C4-2B (cell line): ENCODE data around the gene SLC22A13.

Source experiments
- CTCF ChIP-seq: fragments of 450-650 bp; conservative IDR thresholded peaks from 2 replicates; pipeline ENCODE4 v1.5.1; 2017; ENCODE audit warnings: mild to moderate bottlenecking
- ZFX ChIP-seq: fragments of 450-650 bp; IDR thresholded peaks from 2 replicates; pipeline ENCODE4 v1.6.1; 2017

GRCh38 chr3:38219609-38220197, 45.9 kb upstream of the SLC22A13 start:
- TF ChIP-seq CTCF (no peak), ZFX (no peak)
